HUES48 (cell line): ENCODE data around the gene WSB1.
A peak's percentile ranks its signal among the peaks of the same experiment; 100 is the strongest.
"Not testable (repeated sequence)": the region's sequence is repeated elsewhere in the genome, so short reads cannot be mapped to it uniquely, and the experiment has no call there.

Experiments used
- H3K27ac ChIP-seq: one replicate; pipeline ENCODE4 v1.7.0; 2013; ENCODE audit warnings: low read depth, low read length, inconsistent platforms
- H3K27me3 ChIP-seq: 2 replicates; pipeline ENCODE4 v1.6.1; 2013; ENCODE audit warnings: mild to moderate bottlenecking, low read length; ENCODE audit not compliant: control insufficient read depth, insufficient read depth
- H3K36me3 ChIP-seq: 2 replicates; pipeline ENCODE4 v1.6.1; 2013; ENCODE audit warnings: low read length; ENCODE audit not compliant: control insufficient read depth, insufficient read depth
- H3K4me1 ChIP-seq: 2 replicates; pipeline ENCODE4 v1.6.1; 2013; ENCODE audit warnings: mild to moderate bottlenecking, low read length; ENCODE audit not compliant: control insufficient read depth, insufficient read depth
- H3K4me3 ChIP-seq: 2 replicates; pipeline ENCODE4 v1.5.1; 2013; ENCODE audit warnings: mild to moderate bottlenecking, low read depth, low read length
- H3K9ac ChIP-seq: 2 replicates; pipeline ENCODE4 v1.6.1; 2013; ENCODE audit warnings: mild to moderate bottlenecking, low read depth, low read length, moderate library complexity
- H3K9me3 ChIP-seq: 2 replicates; pipeline ENCODE4 v1.6.1; 2013; ENCODE audit warnings: low read length; ENCODE audit not compliant: control insufficient read depth, insufficient read depth

WSB1 gene

GRCh38 chr17:27259356-27259755, 34.6 kb upstream of the WSB1 start:
- Histone ChIP-seq H3K9ac (no peak overlapping the region), H3K4me1 (no peaks in the 10 kb centered on the region), H3K4me3 (no peak overlapping the region), H3K9me3 (no peaks in the 10 kb centered on the region), H3K27ac (no peak overlapping the region), H3K36me3 (no peaks in the 10 kb centered on the region), H3K27me3 (no peaks in the 10 kb centered on the region)

GRCh38 chr17:27263386-27263785, 30.5 kb upstream of the WSB1 start:
- H3K27me3 ChIP-seq: no peaks in the 10 kb centered on the region
- no peaks in the 10 kb centered on the region for H3K4me1 ChIP-seq
- no peak overlapping the region for H3K9ac ChIP-seq
- H3K9me3 ChIP-seq: no peaks in the 10 kb centered on the region
- H3K36me3 ChIP-seq: no peaks in the 10 kb centered on the region
- H3K27ac ChIP-seq: no peak overlapping the region
- H3K4me3 ChIP-seq: no peak overlapping the region

DNA sequence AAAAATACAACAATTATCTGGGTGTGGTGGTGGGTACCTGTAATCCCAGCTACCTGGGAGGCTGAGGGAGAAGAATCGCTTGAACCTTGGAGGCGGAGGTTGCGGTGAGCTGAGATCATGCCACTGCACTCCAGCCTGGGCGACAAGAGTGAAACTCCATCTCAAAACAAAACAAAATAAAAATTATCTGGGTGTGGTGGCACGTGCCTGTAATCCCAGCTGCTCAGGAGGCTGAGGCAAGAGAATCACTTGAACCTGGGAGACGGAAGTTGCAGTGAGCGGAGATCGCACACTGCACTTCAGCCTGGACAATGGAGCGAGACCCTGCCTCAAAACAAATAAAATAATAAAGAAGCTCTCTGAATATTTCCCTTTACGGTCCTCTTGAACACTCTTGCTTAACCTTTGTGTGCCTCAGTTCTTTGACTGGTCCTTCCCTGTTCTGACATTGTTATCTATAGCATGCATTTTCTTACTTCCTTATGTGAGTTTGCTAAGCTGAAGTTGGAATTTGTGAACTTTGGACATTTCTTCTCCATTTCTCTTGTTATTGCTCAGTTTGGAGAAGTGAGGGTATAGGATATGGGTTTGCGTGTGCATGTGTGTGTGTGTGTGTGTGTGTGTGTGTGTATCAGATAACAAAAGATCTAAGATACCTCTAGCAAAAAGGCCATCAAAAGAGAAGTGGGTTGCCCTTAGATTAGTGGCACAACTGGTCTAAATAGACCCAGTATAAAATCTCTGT, 29.7 kb upstream of the WSB1 start:
- Histone ChIP-seq H3K36me3 (no peaks in the 10 kb centered on the region), H3K9ac (no peak overlapping the region), H3K4me1 (no peaks in the 10 kb centered on the region), H3K27me3 (no peaks in the 10 kb centered on the region), H3K9me3 (no peaks in the 10 kb centered on the region), H3K4me3 (no peak overlapping the region), H3K27ac (no peak overlapping the region)

DNA sequence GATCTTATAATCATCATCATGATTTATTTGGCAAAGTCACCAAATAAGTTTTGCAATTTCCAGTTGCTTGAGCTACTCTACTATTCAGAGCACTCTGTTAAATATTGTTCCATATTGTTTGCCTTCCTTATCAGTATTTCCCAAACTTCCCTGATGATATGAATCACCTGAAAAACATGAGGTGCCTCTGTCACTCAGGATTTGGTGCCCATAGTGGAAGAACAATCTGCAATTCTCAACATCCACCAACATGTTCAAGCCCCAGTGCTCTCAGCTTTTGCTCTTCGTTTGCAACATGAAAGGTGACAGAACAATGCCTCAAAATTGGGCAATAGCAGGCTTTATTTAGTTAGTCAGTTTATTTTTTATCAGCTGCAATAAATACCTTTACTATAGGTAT, 28.6 kb upstream of the WSB1 start:
- Histone ChIP-seq H3K4me3 (no peak overlapping the region), H3K9ac (no peak overlapping the region), H3K27ac (no peak overlapping the region), H3K27me3 (no peaks in the 10 kb centered on the region), H3K4me1 (no peaks in the 10 kb centered on the region), H3K36me3 (no peaks in the 10 kb centered on the region), H3K9me3 (no peaks in the 10 kb centered on the region)

DNA sequence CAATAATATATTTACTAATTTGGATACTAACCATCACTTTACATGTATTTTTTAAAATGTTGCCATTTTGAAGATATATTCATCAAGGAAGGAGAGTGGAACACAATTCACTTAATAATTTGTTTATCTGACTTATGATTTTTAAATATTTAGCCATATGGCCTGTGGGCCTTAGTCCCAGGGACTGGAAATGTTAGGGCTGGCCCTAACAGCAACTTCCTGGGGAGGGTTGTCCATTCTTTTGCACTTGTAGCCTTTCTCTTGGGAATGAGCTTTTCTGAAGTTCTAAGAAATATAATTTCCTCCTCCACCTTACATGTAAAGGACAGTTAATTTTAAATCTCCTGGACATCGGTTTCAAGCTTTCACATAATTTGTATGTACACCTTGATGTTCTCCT, 27.7 kb upstream of the WSB1 start:
- Histone ChIP-seq H3K36me3 (no peaks in the 10 kb centered on the region), H3K27ac (no peak overlapping the region), H3K27me3 (no peaks in the 10 kb centered on the region), H3K9me3 (no peaks in the 10 kb centered on the region), H3K9ac (no peak overlapping the region), H3K4me3 (no peak overlapping the region), H3K4me1 (no peaks in the 10 kb centered on the region)

GRCh38 chr17:27268394-27269085, 25.4 kb upstream of the WSB1 start:
- Histone ChIP-seq H3K4me3 (no peak overlapping the region), H3K36me3 (no peaks in the 10 kb centered on the region), H3K9me3 (no peaks in the 10 kb centered on the region), H3K27me3 (no peaks in the 10 kb centered on the region), H3K4me1 (no peaks in the 10 kb centered on the region), H3K9ac (no peak overlapping the region), H3K27ac (no peak overlapping the region)

DNA sequence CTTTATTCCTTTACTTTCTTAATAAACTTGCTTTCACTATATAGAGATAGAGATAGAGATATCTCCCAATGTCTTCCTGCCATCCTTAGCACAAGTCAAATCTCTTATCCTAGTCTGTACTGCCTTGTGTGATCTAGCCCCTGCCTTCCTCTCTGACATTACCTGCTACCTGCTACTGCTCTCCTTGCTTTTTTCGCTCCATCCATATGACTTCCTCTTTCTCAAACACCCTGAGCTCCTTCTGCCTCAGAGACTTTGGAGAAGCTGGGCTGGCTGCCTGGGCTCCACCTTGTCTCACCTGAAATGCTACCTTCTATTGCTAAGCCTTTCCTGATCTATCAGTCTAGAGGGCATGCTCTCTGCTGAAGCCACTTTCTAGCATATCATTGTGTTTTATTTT, 24.7 kb upstream of the WSB1 start:
- Histone ChIP-seq H3K4me3 (no peak overlapping the region), H3K9ac (no peak overlapping the region), H3K4me1 (no peaks in the 10 kb centered on the region), H3K36me3 (no peaks in the 10 kb centered on the region), H3K27me3 (no peaks in the 10 kb centered on the region), H3K9me3 (no peaks in the 10 kb centered on the region), H3K27ac (no peak overlapping the region)

DNA sequence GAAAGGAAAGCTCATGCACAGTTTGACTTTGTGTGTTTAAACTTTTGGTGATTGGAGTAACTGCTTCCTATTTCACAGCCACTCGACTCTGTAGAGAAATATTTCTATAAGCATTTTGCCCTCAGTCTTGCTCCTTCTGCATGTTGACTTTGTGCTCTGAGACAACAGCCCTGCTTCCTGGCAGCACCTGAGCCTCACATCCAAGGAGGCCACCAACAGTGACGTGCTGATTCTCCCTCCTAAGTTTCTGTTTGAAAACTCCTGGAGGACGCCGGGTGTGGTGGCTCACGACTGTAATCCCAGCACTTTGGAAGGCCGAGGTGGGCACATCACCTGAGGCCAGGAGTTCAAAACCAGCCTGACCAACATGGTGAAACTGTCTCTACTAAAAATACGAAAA, 23.9 kb upstream of the WSB1 start:
- Histone ChIP-seq H3K36me3 (no peaks in the 10 kb centered on the region), H3K27ac (no peak overlapping the region), H3K9ac (no peak overlapping the region), H3K9me3 (no peaks in the 10 kb centered on the region), H3K4me3 (no peak overlapping the region), H3K4me1 (no peaks in the 10 kb centered on the region), H3K27me3 (no peaks in the 10 kb centered on the region)

- Histone ChIP-seq H3K36me3 (no peaks in the 10 kb centered on the region), H3K9ac (peak overlapping the region; percentile 79), H3K27ac (peak overlapping the region; percentile 95), H3K9me3 (no peaks in the 10 kb centered on the region), H3K4me3 (peak overlapping the region; percentile 48), H3K4me1 (peaks cover 6% of the 10 kb centered on the region), H3K27me3 (no peaks in the 10 kb centered on the region)
Measured at GRCh38 chr17:27276653-27277156, 17.2 kb upstream of the WSB1 start.

- H3K4me3 ChIP-seq, H3K27ac ChIP-seq, H3K9ac ChIP-seq, H3K27me3 ChIP-seq, H3K4me1 ChIP-seq, H3K9me3 ChIP-seq, H3K36me3 ChIP-seq: not testable (repeated sequence)
Measured at GRCh38 chr17:27279132-27279531, 14.8 kb upstream of the WSB1 start.

DNA sequence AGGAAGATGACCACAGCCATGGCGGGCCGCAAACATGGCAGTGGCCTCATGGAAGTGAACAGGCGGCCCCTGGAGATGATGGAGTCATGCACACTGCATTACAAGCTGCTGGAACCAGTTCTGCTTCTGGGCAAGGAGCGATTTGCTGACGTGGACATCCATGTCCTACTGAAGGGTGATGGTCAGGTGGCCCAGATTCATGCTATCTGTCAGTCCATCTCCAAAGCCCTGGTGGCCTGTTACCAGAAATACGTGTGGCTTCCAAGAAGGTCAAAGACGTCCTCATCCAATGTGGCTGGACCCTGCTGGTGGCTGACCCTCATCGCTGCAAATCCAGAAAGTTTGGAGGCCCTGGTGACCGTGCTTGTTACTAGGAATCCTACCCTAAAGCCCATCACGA, 13.4 kb upstream of the WSB1 start:
- Histone ChIP-seq H3K27ac (no peak overlapping the region), H3K4me1 (peaks cover 6% of the 10 kb centered on the region), H3K36me3 (no peaks in the 10 kb centered on the region)

More for the DNA sequence above, 13.4 kb upstream of the WSB1 start:
- no peaks in the 10 kb centered on the region for H3K27me3 ChIP-seq
- no peaks in the 10 kb centered on the region for H3K9me3 ChIP-seq
- H3K4me3 ChIP-seq: no peak overlapping the region
- H3K9ac ChIP-seq: no peak overlapping the region
